Measurements from ENCODE around the gene CD28.

CD28 gene

GRCh38 chr2:203706403-203706802 lies at the start of gene CD28:
Gene CD28, plus strand, starts transcription at chr2:203706639. Its CDS starts 58 bp downstream, at chr2:203706697.
- DNase-seq: peak; percentile 90

DNA sequence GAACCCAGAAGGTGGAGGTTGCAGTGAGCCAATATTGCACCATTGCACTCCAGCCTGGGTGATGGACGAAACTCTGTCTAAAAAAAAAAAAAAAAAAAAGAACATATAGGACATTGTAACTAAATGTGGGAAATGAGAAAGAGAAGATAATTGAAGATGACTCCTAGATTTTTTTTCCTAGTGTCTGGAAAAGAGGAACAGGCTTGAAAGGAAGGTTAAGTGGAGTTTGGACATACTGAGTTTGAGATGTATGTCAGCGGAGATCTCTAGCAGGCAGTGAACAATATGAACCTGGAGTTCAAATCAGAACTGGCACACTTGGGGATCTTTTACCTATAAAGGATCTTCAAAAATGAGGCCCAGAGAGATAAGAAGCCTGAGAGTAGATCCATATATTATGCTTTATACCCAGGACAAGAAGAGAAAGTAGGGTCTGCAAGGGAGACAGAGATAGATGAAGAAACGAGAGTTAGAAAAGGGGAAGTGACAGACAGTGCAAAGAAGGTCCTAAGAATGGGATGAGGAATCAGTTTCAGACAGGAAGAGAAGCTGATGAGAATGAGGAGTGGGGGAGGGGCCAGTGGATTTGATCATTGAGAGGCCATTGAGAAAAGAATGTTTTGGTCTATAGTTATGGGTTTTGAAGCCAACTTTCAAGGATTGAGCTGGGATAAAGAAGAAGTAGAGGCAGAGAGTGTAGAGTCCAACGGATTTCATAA lies 46.9 kb upstream of the CD28 start:
- DNase-seq: no peak

DNA sequence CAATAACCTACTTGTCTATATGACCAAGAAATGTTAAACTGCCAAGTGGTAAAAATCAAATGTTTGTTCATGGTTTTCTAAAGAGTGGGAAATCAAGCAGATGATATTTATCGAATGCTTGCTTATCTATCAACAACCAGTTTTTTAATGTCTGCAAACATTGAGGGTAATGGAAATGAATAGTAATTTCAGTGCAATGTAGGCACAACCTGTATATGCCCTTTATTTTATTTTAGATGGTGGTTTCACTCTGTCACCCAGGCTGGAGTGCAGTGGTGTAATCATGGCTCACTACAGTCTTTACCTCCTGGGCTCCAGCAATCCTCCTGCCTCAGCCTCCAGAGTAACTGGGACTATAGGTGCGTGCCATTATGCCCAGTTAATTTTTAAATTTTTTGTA lies 46.0 kb upstream of the CD28 start:
- no peak for DNase-seq

DNA sequence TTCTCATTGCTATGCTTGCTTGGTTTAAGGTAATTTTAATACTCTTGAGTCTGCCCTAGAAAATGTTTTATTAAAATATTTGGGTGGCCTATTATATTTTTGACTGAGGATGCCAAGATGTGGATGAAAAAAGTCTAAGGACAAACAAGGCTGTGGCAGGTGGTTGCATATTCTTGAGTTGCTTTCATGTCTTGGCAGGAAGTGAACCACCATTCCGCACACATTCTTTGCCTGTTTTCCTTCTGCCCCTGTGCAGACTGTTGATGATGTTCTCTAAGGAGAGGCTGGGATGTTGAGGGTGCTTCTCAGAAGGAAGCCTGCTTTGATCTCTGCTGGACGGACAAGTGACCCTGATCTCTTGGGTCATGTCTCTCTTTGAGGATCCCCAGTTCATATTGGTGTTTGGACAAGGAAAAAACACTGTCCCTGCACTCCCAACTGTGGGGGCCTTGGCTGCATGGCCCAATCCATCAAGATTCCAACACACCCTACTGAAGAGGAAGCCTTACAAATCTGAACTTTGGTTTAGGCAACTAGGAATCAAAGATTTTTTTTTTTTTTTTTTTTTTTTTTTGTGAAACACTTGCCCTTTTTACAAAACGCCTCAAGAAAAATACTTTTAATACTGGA lies 45.0 kb upstream of the CD28 start:
- DNase-seq: no peak

- DNase-seq: no peak
Measured at GRCh38 chr2:203662487-203662886, 44.0 kb upstream of the CD28 start.

- DNase-seq: no peak
Measured at GRCh38 chr2:203662951-203663350, 43.5 kb upstream of the CD28 start.

GRCh38 chr2:203664029-203664755 lies 42.2 kb upstream of the CD28 start:
- no peak for DNase-seq

GRCh38 chr2:203667838-203668237 lies 38.6 kb upstream of the CD28 start:
- no peak for DNase-seq

GRCh38 chr2:203669820-203670219 lies 36.6 kb upstream of the CD28 start:
- DNase-seq: no peak

GRCh38 chr2:203670939-203671338 lies 35.5 kb upstream of the CD28 start:
- no peak for DNase-seq

- DNase-seq: no peak
Measured at GRCh38 chr2:203671876-203672275, 34.6 kb upstream of the CD28 start.

DNA sequence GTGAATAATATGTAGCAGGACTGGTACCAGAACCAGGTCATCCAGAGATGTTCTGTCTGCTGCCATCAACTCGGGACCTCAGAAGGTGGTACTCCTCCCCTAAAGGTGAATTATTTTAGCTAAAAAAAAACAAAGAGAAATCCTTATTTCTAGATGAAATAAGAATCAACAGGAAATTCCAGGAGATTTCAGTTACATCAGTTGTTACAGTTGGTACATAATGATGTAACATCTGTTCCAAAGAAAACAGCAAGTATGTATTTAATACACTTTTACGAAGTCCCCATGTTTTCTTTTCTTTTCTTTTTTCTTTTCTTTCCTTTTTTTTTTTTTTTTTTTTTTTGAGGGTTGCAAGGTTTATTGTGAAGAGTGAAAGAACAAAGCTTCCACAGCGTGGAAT lies 33.6 kb upstream of the CD28 start:
- no peak for DNase-seq

DNA sequence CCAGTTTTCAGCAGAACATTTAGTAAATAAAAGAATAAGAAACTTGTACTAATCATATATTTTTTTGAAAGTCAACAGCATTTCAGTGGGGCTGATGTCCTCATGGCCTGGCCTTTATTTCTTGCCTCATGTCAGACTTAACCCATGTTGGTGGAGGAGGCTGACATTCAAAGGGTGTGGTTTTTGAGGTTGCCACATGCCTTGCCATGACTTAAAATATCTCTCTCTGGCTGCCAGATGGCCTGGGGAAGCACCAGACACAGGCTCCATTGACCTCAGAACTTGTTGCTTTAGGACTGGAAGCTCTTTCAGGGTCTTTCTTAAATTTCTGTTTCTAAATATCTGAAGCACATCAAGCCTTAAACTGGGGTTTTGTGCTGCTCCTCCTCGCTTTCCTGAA lies 32.5 kb upstream of the CD28 start:
- DNase-seq: peak; percentile 24

DNA sequence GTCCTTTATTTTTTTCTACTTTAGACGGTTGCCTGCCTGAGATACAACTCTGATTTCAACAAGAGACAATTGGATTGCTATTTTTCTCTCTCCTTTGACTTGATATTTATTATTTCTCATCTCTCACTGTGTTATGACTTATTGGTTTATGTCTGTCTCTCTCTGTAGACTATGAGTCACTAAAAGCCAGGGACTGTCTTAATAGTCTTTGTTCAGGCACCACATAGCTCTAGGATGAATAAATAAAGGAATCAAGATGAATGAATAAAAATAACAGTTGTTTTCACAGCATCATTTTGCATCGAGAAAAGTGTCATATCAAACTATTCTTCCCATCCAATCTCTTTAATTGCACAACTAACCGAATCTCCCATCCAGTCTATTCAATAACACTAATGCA lies 31.4 kb upstream of the CD28 start:
- DNase-seq: no peak

DNA sequence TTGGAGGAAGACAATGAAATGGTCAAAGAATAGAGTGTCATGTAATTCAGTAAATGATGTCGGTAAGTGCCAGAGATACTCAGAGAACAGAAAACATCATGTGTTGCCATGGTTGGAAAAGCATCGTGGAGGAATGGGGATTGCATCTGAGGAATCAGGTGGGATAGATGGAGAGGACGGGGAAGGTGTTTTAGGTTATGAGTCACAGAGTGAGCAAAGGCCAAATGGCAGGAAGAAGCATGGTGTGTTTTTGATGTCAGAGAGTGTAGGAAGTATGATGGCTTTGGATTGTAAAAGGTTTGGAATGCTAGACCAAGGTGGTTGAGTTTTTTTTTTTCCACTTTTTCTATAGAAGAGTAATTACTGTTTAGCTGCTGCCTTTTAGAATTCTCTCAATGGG lies 27.5 kb upstream of the CD28 start:
- DNase-seq: no peak

GRCh38 chr2:203679401-203679800 lies 27.0 kb upstream of the CD28 start:
- no peak for DNase-seq

DNA sequence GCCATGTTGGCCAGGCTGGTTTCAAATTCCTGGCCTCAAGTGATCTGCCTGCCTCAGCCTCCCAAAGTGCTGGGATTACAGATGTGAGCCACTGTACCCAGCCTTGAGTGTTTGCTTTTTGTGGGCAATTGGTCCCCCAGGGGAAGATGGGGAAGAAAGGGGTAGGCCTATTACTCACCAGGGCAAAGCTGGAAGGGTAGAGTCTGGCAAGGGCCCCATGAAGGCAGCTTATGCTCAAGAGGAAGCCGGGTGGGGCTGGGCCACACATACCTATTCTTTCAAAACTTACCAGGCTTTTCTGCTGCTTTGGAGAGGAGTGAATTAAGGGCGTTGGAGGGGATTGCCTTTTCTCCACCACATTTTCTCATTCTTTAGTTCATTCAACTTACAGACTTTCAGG lies 24.5 kb upstream of the CD28 start:
- DNase-seq: no peak

DNA sequence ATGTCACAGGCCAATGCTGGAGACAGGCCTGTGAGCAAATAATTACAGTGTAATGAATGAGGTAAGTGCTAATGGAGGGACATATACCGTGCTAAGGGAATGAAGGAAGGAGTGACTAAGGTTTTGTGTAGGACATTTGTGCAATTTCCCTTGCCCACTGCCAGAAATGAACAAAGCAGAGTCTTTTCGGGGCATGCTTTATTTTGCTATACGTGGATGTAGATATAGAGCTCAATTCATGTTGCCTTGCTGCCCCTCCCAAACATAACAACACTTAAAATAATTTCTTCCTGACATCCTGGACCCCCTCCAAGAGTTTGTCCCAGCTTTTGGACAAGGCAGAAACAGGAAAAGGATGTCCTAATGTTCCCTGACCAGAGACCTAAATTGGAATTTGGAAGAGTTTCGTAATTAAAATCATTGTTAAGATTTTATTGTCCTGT lies 23.7 kb upstream of the CD28 start:
- no peak for DNase-seq

DNA sequence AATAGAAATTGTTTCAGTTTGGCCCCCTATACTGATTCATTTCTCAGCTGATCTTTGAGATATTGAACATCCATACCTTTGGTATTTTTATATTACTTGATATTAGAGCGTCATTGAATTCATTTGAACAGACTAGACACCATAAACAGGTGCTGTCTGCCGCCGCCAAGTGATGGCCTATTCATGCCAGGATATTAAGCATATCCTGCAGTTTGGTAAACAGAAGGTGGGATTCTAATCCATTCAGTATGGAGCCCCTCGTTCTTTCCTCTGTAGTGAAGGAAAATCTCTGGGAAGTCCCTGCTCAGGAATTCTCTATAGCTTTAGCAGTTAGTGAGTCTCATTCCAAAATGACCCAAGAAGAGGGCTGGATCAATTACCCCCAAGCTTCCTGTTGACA lies 23.0 kb upstream of the CD28 start:
- no peak for DNase-seq

- DNase-seq: peak; percentile 44
Measured at GRCh38 chr2:203683932-203684556, 22.4 kb upstream of the CD28 start.

GRCh38 chr2:203685081-203685621 lies 21.3 kb upstream of the CD28 start:
- no peak for DNase-seq

GRCh38 chr2:203685789-203686420 lies 20.5 kb upstream of the CD28 start:
- DNase-seq: no peak

- no peak for DNase-seq
Measured at GRCh38 chr2:203687165-203687564, 19.3 kb upstream of the CD28 start.

Measured in CD4-positive, alpha-beta T cell treated with Interleukin-15 for 1 hour (primary cell).